ENCODE measurements around the gene CENPS.

CENPS gene

DNA sequence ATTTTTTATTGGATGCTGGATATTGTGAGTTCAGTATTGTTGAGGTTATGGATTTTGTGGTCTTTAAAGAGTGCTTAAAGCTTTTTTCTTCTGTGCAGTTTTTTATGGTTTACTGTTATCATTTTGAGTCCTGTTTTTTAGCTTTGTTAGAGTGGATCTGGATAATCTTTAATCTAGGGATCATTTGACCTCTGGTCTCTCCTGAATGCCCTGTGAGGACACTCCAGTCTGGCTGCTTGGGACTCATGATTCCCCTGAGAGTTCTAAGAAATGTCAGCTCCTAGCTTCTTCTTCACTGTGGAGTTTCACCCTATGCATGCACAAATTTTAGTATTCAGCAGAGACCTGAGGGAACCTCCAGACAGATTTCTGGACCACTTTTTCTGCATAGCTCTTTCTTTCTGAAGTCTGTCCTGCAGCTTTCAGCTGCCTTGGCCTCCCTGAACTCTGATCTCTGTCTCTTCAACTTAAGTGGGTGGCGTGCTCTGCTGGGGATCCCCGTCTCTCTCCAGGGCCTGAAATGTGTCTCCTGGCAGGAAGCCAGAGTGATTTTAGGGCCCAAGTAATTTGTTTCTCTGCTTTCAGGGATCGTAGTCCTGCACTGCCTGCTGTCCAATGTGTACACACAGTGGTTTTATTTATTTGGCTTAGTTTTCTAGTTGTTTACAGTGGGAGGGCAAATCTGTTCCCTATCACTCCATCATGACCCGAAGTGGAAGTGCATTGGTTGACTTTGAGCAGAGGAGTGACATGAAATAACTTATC, 59.2 kb downstream of the CENPS start:
- no peak for DNase-seq (ENCODE audit: low read depth in 2 of 2, low spot score in 1 of 2)

DNA sequence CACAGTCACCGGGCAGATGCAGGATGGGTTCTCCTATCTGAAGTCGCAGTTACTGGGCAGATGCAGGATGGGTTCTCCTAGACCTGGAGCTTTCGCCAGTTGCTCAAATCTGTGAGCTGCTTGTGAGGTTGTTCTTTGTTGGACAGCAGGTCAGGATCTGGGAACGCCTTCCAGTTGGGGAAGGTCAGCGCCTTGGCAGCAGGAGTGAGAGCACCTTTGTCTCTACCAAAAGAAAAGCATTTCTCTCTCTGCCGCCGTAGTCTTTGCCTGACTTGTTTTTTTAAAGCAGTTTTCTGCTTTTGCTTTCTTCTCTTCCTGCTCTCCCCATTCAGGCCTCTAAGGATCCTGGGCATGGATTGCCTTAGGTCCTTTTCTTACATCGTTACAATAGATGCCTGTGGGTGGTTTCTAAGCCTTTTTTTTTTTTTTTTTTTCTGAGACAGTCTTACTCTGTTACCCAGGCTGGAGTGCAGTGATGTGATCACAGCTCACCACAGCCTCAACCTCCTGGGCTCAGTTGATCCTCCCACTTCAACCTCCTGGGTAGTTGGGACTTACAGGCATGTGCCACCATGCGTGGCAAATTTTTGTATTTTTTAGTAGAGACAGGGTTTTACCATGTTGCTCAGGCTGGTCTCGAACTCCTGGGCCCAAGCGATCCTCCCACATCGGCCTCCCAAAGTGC, 60.2 kb downstream of the CENPS start:
- DNase-seq (ENCODE audit: low read depth in 2 of 2, low spot score in 1 of 2), result no peak
